Right lobe of liver (tissue), 4 donors: Measurements from ENCODE around the gene KRT31.

ENCODE experiments used
- POLR2A ChIP-seq: fragments of 450-650 bp; IDR thresholded peaks from one replicate; pipeline ENCODE4 v1.6.1; 2017; ENCODE audit warnings: antibody characterized with exemption, mild to moderate bottlenecking
- TF ChIP-seq, protein P1 (sequence below), 4 donors: fragments of 200-600 bp in 3 of 4; fragments of 450-650 bp in 1 of 4; IDR thresholded peaks; one replicate each; pipeline versions ENCODE4 v1.5.1 to v1.8.0; 2016 to 2022; ENCODE audit warnings: antibody characterized with exemption in 4 of 4, mild to moderate bottlenecking in 2 of 4
- donor health status: DM: no; HTN: no; CAD: no.
- donor health status: DM: no; HTN: no; CAD: no.
- donor health status: DM: no; HTN: yes; CAD: no.

DNA sequence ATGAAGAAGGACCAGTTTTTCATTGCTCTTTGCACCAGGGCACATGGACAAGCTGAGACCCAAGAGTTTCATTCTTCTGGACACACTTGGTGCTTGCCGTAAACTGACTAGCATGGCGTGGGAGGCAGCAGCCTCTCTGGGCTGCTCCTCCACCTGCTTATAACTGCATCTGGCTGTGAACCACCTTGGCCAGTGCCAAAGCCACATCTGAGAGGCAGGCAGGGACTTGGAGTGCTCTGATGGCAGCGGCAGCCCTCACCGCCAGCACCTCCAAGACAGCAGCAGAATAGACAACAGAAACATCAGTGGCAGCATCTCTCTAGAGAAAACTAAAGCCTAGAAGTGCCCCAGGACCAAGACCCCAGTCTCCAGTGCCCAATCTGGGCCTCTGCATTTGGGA is 22.3 kb upstream of the KRT31 start:
- TF ChIP-seq POLR2A, result no peak
- TF ChIP-seq, protein P1, sequence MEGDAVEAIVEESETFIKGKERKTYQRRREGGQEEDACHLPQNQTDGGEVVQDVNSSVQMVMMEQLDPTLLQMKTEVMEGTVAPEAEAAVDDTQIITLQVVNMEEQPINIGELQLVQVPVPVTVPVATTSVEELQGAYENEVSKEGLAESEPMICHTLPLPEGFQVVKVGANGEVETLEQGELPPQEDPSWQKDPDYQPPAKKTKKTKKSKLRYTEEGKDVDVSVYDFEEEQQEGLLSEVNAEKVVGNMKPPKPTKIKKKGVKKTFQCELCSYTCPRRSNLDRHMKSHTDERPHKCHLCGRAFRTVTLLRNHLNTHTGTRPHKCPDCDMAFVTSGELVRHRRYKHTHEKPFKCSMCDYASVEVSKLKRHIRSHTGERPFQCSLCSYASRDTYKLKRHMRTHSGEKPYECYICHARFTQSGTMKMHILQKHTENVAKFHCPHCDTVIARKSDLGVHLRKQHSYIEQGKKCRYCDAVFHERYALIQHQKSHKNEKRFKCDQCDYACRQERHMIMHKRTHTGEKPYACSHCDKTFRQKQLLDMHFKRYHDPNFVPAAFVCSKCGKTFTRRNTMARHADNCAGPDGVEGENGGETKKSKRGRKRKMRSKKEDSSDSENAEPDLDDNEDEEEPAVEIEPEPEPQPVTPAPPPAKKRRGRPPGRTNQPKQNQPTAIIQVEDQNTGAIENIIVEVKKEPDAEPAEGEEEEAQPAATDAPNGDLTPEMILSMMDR (IDR thresholded peaks at IDR 0.05), result no peak
